GM21528 (cell line): ENCODE results near the gene ZNF410.
"Not testable (repeated sequence)": the region's sequence is repeated elsewhere in the genome, so short reads cannot be mapped to it uniquely, and the experiment has no call there.

Experiments
- ATAC-seq: cut with Tn5 transposase; IDR thresholded peaks from one replicate; pipeline ENCODE4 v1.9.1; 2021; ENCODE audit warnings: mild to moderate bottlenecking, moderate library complexity; ENCODE audit not compliant: unreplicated experiment, low FRiP score

ZNF410 gene, protein sequence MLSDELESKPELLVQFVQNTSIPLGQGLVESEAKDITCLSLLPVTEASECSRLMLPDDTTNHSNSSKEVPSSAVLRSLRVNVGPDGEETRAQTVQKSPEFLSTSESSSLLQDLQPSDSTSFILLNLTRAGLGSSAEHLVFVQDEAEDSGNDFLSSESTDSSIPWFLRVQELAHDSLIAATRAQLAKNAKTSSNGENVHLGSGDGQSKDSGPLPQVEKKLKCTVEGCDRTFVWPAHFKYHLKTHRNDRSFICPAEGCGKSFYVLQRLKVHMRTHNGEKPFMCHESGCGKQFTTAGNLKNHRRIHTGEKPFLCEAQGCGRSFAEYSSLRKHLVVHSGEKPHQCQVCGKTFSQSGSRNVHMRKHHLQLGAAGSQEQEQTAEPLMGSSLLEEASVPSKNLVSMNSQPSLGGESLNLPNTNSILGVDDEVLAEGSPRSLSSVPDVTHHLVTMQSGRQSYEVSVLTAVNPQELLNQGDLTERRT

GRCh38 chr14:73886449-73887317 lies at the start of gene ZNF410:
ZNF410 (plus strand) TSS chr14:73886859; CDS start chr14:73892176, 5,317 bp downstream.
- ATAC-seq, result peak; percentile 91

DNA sequence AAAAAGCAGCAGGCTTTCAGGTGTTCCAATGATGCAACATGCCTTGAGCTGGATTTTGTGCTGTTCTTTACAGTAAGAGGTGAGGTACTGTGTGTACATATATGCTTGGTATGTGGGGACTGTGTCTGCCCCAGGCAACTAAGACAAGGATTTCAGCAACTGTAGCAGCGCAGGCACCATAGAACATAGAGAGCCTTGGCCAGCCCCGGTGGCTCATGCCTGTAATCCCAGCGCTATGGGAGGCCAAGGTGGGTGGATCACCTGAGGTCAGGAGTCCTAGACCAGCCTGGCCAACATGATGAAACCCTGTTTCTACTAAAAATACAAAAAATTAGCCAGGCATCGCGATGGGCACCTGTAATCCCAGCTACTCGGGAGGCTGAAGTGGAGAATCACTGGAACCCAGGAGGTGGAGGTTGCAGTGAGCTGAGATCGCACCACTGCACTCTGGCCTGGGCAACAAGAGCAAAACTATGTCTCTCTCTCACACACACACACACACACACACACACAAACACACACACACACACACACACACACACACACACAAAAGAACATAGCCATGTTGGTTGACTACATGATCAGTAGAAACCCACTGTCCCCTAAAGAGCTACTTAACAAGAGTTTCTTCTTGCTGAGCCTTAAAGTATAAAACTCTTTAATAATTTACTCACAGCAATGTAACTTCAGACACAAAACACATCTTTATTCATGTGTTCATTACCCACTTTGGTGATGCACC lies 48.2 kb upstream of the ZNF410 start:
- ATAC-seq, result not testable (repeated sequence)

DNA sequence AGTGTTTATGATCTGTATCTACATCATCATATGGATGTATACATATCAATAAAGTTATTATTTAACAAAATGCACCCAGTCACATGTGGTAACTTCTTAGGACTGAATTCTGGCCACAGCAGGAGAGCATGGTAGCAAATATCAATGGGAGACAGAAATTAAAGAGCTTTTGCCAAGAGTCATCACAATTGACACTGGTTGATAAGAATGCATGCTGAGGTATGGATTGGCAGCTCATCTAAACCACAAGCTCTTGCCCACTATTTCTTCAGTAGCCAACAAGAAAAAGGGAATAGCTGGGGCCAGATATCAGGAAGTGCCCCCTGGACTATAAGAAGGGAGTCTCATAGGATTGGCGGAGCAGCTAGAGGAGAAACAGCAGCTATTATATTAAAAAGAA lies 44.5 kb upstream of the ZNF410 start:
- no peak for ATAC-seq

GRCh38 chr14:73842851-73843250 lies 43.8 kb upstream of the ZNF410 start:
- ATAC-seq, result no peak

GRCh38 chr14:73843296-73843695 lies 43.4 kb upstream of the ZNF410 start:
- ATAC-seq, result no peak

DNA sequence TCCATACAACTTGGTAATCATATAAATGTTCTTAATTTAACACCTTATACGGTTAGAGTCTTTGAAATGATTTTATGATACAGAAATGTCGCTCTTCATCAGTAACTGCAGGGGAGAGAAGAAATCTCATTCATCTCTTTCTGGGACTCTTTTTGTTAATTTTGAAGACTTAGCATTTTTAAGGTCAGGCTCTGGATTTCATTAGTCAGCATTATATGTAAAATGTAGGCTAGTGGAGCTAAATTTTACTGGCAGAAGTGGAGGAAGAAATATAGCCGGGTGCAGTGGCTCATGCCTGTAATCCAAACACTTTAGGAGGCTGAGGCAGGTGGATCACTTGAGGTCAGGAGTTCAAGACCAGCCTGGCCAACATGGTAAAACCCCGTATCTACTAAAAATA lies 39.7 kb upstream of the ZNF410 start:
- no peak for ATAC-seq

- no peak for ATAC-seq
These were observed 35.7 kb upstream of the ZNF410 start for GRCh38 chr14:73851000-73851399.

DNA sequence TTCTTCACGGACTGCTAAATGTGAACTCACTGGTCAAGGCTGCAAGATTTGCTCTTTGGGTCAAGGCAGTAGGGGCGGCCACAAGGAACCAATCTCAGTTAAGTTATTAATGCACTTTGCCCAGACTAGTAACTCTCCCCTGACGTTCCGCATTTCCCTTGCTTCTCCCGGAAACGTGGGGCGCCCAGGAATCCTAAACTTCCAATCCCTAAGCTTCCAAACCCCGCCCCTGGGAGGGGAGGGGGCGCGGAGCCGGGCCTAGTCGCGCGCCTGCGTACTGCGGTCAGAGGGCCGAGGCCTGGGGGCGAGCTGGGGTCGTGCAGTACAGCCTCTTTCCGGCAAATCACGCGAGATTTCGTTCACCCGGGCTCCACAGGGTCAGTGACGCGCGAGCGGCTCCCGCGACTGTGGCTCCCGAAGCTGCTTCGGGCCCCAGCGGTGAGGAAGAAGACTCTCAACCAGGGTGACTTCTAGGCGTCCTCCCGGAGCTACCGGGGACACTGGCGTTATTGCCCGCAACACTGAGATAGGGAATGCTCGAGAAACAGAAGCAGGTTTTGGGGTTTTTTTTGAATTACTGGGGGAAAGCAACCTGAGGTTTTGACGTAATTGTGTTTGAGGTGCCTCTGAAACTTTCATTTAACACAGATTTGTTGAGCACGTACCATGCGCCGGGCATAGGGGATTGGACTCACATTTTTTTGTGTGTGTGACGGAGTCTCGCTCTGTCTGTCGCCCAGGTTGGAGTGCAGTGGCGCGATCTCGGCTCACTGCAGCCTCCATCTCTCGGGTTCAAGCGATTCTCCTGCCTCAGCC lies 34.9 kb upstream of the ZNF410 start, which contains the start of gene PTGR2:
Gene PTGR2 (plus strand): TSS at position 265 of the 816 bp plus-strand sequence. CDS start 7,032 bp downstream, outside the sequence.
- ATAC-seq, result peak; percentile 80

- no peak for ATAC-seq
These were observed 27.5 kb upstream of the ZNF410 start for GRCh38 chr14:73859145-73859544.

- ATAC-seq, result no peak
These were observed 25.6 kb upstream of the ZNF410 start for GRCh38 chr14:73861073-73861472.

DNA sequence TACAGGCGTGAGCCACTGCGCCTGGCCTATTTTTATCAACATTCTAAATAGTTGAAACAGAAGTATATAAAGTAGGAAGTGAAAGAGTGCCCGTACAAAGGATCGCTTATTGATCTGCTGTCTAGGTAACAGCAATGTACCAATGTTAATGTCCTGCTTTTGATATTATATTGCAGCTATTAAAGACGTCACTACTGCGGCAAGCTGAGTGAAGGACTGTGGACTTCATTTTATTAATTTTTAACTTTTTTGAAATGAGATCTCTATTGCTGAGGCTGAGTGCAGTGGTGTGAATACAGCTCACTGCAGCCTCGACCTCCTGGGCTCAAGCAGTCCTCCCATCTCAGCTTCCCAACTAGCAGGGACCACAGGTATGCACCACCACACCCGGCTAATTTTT lies 24.2 kb upstream of the ZNF410 start:
- no peak for ATAC-seq

DNA sequence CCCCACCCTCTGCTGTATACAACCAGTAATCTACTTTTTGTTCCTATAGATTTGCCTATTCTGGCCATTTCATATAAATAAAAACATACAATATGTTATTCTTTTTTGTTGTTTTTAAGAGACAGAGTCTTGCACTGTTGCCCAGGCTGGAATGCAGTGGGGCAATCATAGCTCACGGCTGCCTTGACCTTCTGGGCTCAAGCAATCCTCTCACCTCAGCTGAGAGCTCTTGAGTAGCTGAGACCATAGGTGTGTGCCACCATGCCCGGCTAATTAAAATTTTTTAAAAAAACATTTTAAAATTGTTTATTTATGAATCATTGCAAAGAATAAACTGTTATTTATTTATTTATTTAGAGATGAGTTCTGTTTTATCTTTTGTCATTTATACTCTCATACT lies 23.4 kb upstream of the ZNF410 start:
- no peak for ATAC-seq

DNA sequence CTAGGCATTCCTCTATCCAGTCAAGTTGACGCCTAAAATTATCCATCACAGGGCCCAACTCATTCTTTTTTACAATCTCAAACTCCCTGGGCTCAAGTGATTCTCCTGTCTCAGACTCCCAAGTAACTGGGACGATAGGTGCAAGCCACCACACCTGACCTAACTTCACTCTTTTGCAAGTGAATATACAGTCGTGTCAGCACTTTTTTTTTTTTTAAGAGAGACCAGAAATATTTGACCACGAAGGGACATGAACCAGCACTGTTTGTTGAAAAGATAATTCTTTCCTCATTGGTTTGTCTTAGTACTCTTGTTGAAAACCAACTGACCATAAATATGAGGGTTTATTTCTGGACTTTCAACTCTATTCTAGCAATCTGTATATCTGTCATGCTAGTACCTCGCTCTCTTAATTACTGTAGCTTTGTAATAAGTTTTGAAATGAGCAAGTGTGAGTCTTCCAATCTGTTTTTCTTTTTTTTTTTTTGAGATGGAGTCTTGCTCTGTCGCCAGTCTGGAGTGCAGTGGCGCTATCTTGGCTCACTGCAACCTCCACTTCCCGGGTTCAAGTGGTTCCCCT lies 21.0 kb upstream of the ZNF410 start:
- no peak for ATAC-seq

- ATAC-seq, result not testable (repeated sequence)
These were observed 16.9 kb upstream of the ZNF410 start for GRCh38 chr14:73869754-73870153.

DNA sequence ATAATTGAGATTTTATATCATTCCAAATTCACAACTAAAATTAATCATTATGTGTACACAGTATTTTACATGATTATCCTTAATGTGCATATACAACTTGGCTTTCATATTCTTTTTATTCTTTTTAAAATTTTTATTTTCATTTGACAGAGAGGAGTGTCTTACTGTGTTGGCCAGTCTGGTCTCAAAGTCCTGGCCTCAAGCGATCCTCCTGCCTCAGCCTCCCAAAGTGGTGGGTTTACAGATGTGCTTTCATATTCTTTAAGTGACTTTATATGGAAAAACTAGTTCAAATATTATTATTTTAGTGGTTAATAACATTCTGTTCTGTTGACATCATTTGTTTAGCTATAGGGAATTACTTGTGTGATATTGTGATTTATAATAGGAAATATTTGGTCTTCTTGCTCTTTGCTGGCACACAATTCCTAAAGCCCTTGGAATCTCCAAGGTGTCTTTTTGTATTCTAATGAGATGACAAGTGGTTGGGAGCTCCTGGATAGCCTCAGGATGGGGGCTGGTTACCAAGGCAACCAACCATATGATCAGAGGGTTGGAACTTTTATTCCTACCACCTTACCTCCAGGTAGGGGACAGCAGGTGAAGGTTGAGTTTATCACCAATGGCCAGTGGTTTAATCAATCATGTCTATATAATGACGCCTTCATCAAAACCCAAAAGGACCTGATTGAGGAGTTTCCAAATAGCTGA lies 16.0 kb upstream of the ZNF410 start:
- no peak for ATAC-seq

- ATAC-seq, result no peak
These were observed 13.0 kb upstream of the ZNF410 start for GRCh38 chr14:73873660-73874059.

DNA sequence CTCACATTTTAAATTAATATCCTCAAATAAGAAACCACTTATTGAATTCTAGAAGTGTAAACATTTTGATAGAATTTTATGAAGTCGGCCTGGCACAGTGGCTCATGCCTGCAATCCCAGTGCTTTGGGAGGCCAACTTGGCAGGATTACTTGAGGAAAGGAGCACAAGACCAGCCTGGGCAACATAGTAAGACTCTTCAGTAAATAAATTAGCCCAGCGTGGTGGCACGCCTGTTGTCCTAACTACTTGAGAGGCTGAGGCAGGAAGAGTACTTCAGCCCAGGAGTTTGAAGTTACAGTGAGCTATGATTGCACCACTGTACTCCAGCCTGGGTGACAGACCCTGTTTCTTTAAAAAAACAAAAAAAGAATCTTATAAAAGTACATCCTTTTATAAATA lies 8.9 kb upstream of the ZNF410 start:
- no peak for ATAC-seq

GRCh38 chr14:73878436-73878835 lies 8.2 kb upstream of the ZNF410 start:
- ATAC-seq, result no peak

DNA sequence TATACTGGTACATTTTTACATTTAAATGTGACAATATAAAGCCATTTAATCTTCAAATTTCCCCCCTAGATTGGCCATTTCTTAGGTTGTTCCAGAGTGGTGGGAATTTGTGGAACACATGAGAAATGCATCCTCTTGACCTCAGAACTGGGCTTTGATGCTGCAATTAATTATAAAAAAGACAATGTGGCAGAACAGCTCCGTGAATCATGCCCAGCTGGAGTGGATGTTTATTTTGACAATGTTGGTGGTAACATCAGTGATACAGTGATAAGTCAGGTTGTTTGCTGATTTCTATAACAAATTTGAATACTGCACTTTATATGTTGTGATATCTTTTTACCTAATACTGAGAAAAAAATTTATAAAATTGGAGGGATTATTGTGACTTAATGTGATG lies 7.6 kb upstream of the ZNF410 start:
- no peak for ATAC-seq
